SK-N-SH treated with all-trans-retinoic acid at 6 μM for 48 hours (cell line): ENCODE measurements around the gene MYO5C.

Experiments
- ATAC-seq: fragments of 200-7000 bp; cut with Tn5 transposase; 3 replicates; pipeline ENCODE4 v1.9.1; 2020; ENCODE audit warnings: mild to moderate bottlenecking, moderate library complexity
- ARNTL ChIP-seq: fragments of 450-650 bp; formaldehyde crosslinking; IDR thresholded peaks from 2 replicates; pipeline ENCODE4 v1.5.0; 2020; ENCODE audit warnings: low read depth, mild to moderate bottlenecking, moderate library complexity, borderline replicate concordance
- BACH2 ChIP-seq: fragments of 250-450 bp; sonication (Bioruptor Pico); IDR thresholded peaks from 2 replicates; pipeline ENCODE4 v1.9.0; 2021; ENCODE audit warnings: mild to moderate bottlenecking, borderline replicate concordance
- CSDC2 ChIP-seq: fragments of 250-450 bp; sonication (Bioruptor Pico); IDR thresholded peaks from 2 replicates; pipeline ENCODE4 v1.5.0; 2020; ENCODE audit warnings: mild to moderate bottlenecking, moderate library complexity
- ESRRG ChIP-seq: fragments of 250-450 bp; sonication (Bioruptor Pico); IDR thresholded peaks from 2 replicates; pipeline ENCODE4 v1.6.1; 2021; ENCODE audit warnings: mild to moderate bottlenecking
- GLIS3 ChIP-seq: fragments of 250-450 bp; sonication (Bioruptor Pico); IDR thresholded peaks from 2 replicates; pipeline ENCODE4 v1.5.0; 2020; ENCODE audit warnings: mild to moderate bottlenecking, moderate library complexity
- ISL1 ChIP-seq: fragments of 250-450 bp; sonication (Bioruptor Pico); IDR thresholded peaks from 2 replicates; pipeline ENCODE4 v2.1.2; 2022; ENCODE audit warnings: mild to moderate bottlenecking, moderate library complexity
- OSR1 ChIP-seq: fragments of 250-450 bp; sonication (Bioruptor Pico); IDR thresholded peaks from 2 replicates; pipeline ENCODE4 v1.8.0; 2022; ENCODE audit warnings: moderate library complexity, mild to moderate bottlenecking, inconsistent platforms
- POU6F1 ChIP-seq: fragments of 250-450 bp; sonication (Bioruptor Pico); IDR thresholded peaks from 2 replicates; pipeline ENCODE4 v1.8.0; 2021; ENCODE audit warnings: low read depth, mild to moderate bottlenecking, moderate library complexity, borderline replicate concordance
- PPARA ChIP-seq: fragments of 250-450 bp; sonication (Bioruptor Pico); IDR thresholded peaks from 2 replicates; pipeline ENCODE4 v1.5.0; 2020; ENCODE audit warnings: mild to moderate bottlenecking, borderline replicate concordance
- SNAI2 ChIP-seq: fragments of 250-450 bp; sonication (Bioruptor Pico); IDR thresholded peaks from 2 replicates; pipeline ENCODE4 v1.5.0; 2020; ENCODE audit warnings: mild to moderate bottlenecking, moderate library complexity
- TCF4 ChIP-seq: fragments of 250-450 bp; sonication (Bioruptor Pico); IDR thresholded peaks from 2 replicates; pipeline ENCODE4 v1.8.0; 2021; ENCODE audit warnings: mild to moderate bottlenecking, moderate library complexity, borderline replicate concordance
- TOX ChIP-seq: fragments of 250-450 bp; sonication (Bioruptor Pico); IDR thresholded peaks from 2 replicates; pipeline ENCODE4 v1.8.0; 2021; ENCODE audit warnings: mild to moderate bottlenecking, moderate library complexity, borderline replicate concordance
- TSHZ2 ChIP-seq: fragments of 250-450 bp; sonication (Bioruptor Pico); IDR thresholded peaks from 2 replicates; pipeline ENCODE4 v1.5.0; 2020; ENCODE audit warnings: mild to moderate bottlenecking, moderate library complexity
- ZC3H10 ChIP-seq: fragments of 250-450 bp; sonication (Bioruptor Pico); IDR thresholded peaks from 2 replicates; pipeline ENCODE4 v1.5.1; 2021; ENCODE audit warnings: mild to moderate bottlenecking, moderate library complexity
- ZFP3 ChIP-seq: fragments of 250-450 bp; sonication (Bioruptor Pico); IDR thresholded peaks from 2 replicates; pipeline ENCODE4 v1.5.0; 2020; ENCODE audit warnings: mild to moderate bottlenecking, moderate library complexity
- ZFP30 ChIP-seq: fragments of 450-650 bp; formaldehyde crosslinking; IDR thresholded peaks from 2 replicates; pipeline ENCODE4 v1.5.0; 2022; ENCODE audit warnings: mild to moderate bottlenecking, moderate library complexity
- ZNF565 ChIP-seq: fragments of 450-650 bp; formaldehyde crosslinking; conservative IDR thresholded peaks from 2 replicates; pipeline ENCODE4 v1.5.0; 2020; ENCODE audit warnings: low read depth, mild to moderate bottlenecking, moderate library complexity
- ZNF8 ChIP-seq: fragments of 450-650 bp; formaldehyde crosslinking; IDR thresholded peaks from 2 replicates; pipeline ENCODE4 v1.5.0; 2020; ENCODE audit warnings: mild to moderate bottlenecking, moderate library complexity
- TF ChIP-seq, protein P1 (sequence below): fragments of 250-450 bp; sonication (Bioruptor Pico); IDR thresholded peaks from 2 replicates; pipeline ENCODE4 v1.5.1; 2020; ENCODE audit warnings: low read depth, mild to moderate bottlenecking, moderate library complexity
- TF ChIP-seq, protein P2 (sequence below): fragments of 250-450 bp; sonication (Bioruptor Pico); IDR thresholded peaks from 2 replicates; pipeline ENCODE4 v1.5.1; 2021; ENCODE audit warnings: mild to moderate bottlenecking, moderate library complexity

MYO5C gene

GRCh38 chr15:52218816-52219215 lies 76.8 kb downstream of the MYO5C start (continued):
- TF ChIP-seq CSDC2 (CRISPR knock-in tag) (no peak), TSHZ2 (CRISPR knock-in tag) (no peak)
- TF ChIP-seq, protein P1, sequence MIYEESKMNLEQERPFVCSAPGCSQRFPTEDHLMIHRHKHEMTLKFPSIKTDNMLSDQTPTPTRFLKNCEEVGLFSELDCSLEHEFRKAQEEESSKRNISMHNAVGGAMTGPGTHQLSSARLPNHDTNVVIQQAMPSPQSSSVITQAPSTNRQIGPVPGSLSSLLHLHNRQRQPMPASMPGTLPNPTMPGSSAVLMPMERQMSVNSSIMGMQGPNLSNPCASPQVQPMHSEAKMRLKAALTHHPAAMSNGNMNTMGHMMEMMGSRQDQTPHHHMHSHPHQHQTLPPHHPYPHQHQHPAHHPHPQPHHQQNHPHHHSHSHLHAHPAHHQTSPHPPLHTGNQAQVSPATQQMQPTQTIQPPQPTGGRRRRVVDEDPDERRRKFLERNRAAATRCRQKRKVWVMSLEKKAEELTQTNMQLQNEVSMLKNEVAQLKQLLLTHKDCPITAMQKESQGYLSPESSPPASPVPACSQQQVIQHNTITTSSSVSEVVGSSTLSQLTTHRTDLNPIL (CRISPR knock-in tag): no peak
- TF ChIP-seq, all 23 proteins: peak for 0

- no peak for ATAC-seq
- TF ChIP-seq PPARA (CRISPR knock-in tag) (no peak), ZC3H10 (CRISPR knock-in tag) (no peak), ESRRG (CRISPR knock-in tag) (no peak)
- TF ChIP-seq, protein P2, sequence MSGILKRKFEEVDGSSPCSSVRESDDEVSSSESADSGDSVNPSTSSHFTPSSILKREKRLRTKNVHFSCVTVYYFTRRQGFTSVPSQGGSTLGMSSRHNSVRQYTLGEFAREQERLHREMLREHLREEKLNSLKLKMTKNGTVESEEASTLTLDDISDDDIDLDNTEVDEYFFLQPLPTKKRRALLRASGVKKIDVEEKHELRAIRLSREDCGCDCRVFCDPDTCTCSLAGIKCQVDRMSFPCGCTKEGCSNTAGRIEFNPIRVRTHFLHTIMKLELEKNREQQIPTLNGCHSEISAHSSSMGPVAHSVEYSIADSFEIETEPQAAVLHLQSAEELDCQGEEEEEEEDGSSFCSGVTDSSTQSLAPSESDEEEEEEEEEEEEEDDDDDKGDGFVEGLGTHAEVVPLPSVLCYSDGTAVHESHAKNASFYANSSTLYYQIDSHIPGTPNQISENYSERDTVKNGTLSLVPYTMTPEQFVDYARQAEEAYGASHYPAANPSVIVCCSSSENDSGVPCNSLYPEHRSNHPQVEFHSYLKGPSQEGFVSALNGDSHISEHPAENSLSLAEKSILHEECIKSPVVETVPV (CRISPR knock-in tag): no peak
- TF ChIP-seq, protein P1 (CRISPR knock-in tag): no peak
- TF ChIP-seq, all 23 proteins: peak for 0
Observed at GRCh38 chr15:52218371-52218770, 77.2 kb downstream of the MYO5C start.

GRCh38 chr15:52217186-52217585 lies 78.4 kb downstream of the MYO5C start:
- no peak for ATAC-seq
- TF ChIP-seq ZFP3 (CRISPR knock-in tag): no peak
- no peak for TF ChIP-seq ZC3H10 (CRISPR knock-in tag)
- no peak for TF ChIP-seq ZFP30 (CRISPR knock-in tag)
- TF ChIP-seq, protein P2 (CRISPR knock-in tag): no peak
- no peak for TF ChIP-seq TCF4 (CRISPR knock-in tag)
- no peak for TF ChIP-seq TSHZ2 (CRISPR knock-in tag)
- TF ChIP-seq SNAI2 (CRISPR knock-in tag): no peak
- TF ChIP-seq ZNF565 (CRISPR knock-in tag): no peak
- no peak for TF ChIP-seq ARNTL (CRISPR knock-in tag)
- TF ChIP-seq POU6F1 (CRISPR knock-in tag): no peak
- TF ChIP-seq PPARA (CRISPR knock-in tag): no peak
- TF ChIP-seq ESRRG (CRISPR knock-in tag): no peak
- TF ChIP-seq CSDC2 (CRISPR knock-in tag): no peak
- no peak for TF ChIP-seq OSR1
- TF ChIP-seq TOX (CRISPR knock-in tag): no peak
- no peak for TF ChIP-seq BACH2 (CRISPR knock-in tag)
- no peak for TF ChIP-seq ISL1
- no peak for TF ChIP-seq ZNF8 (CRISPR knock-in tag)
- TF ChIP-seq, protein P1 (CRISPR knock-in tag): no peak
- TF ChIP-seq GLIS3: no peak
